HG03565 (cell line): ENCODE data around the gene DRC3.

Experiments
- ATAC-seq: cut with Tn5 transposase; IDR thresholded peaks from one replicate; pipeline ENCODE4 v1.9.1; 2021; ENCODE audit warnings: mild to moderate bottlenecking, moderate library complexity; ENCODE audit not compliant: unreplicated experiment

The DRC3 gene

DNA sequence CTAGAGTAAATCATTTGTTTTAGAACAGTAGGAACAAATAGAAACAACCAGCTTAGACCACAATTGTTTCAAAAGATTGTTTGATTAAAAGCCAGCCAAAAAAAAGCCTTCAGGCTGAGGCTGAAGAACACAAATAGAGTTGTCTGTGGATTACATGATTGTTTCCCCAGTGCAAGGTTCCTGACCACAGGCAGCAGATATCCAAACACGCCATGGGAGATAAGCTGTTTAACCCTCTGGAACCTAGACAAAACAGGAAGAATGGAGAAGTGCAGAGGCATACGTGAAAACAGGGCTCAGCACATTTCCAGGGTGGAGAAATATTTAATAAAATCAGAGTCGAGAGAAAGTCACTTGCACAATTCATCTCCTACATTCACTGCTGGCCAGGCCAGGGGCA lies 45.3 kb downstream of the DRC3 start:
- no peak for ATAC-seq

DNA sequence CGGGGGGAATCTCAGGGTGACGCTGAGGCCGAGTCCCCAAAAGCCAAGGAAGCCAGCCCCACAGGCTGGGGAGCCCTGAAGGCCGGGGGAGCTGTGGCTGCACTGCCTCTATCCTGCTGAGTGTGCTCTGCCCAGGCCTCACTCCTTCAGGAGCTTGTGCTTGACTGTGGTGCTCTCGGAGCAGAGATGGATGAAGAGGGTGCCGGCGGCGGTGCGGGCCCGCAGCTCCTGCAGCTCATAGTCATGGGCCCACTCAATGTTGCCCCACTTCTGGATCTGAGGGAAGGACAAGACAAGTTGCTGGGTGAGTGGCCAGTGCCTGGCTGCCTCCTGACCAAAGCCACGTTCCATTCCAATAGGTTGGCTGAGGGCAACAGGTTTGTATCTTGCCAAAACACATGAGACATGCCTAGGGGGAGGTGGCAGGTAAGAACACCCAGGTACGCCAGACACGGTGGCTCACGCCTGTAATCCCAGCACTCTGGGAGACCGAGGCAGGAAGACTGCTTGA lies 45.8 kb downstream of the DRC3 start:
- no peak for ATAC-seq

GRCh38 chr17:18019838-18020154 lies 47.1 kb downstream of the DRC3 start:
- no peak for ATAC-seq

GRCh38 chr17:18020971-18021370 lies 48.3 kb downstream of the DRC3 start:
- ATAC-seq: no peak

DNA sequence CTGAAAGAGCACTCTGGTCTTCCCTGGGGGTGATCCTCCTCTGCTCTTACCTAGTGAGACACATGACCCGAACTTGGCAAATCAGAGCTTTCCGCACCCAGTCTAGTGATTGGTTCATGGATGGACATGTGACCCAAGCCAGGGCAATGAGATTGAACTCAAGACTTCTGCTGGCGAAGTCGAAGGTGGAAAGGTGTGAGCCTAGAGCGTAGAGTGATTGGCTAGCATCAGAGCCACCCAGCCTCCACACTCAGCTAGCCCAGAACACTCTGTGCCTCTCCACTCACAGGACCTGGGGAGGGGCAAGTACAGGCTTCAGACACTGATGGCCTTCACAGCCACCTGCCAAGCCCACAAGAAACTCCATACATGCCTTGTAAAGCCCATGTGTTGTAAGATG lies 48.7 kb downstream of the DRC3 start:
- ATAC-seq: no peak

GRCh38 chr17:18025241-18025944 lies 52.7 kb downstream of the DRC3 start:
- peak; percentile 56 for ATAC-seq

- peak; percentile 15 for ATAC-seq
Observed at GRCh38 chr17:18025945-18026776, 53.5 kb downstream of the DRC3 start.

GRCh38 chr17:18027280-18027679 lies 54.6 kb downstream of the DRC3 start:
- no peak for ATAC-seq

DNA sequence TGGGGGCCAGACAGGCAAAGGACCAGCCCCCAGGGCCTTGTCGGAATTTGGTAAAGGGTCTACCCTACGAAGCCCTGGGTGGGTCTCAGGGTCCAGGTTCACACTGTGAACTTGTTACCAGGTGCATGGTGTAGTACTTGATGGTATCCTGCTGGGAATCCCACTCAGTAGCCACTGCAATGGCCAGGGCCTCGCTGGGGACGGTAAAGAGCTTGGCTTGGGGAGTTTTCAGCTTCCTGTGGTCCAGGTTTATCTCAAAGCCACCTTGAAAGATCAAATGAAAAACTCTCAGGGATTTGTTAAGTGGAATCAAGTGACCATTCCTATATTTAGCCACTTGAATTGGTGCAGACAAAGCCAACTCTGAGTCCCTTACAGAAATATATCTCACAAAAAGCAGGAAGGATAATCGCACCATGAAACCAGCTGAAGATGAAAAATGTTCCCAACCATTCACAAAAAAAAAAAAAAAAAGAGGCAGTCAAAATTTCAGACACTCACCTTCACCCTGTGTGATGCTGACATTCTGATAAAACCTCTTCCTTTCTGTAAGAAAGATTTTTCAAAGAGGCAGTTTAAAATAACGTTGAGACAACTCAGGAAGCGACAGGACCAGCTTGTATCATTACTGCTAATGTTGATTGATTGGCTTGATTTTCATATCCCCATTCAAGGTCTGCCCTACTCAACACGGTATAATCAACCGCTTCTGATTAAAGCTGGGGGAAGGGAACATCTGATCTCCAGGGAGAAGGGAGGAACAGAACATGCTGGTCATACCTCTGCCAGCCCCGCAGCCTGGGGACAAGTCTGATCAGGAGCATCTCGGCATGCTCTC lies 55.7 kb downstream of the DRC3 start:
- no peak for ATAC-seq

GRCh38 chr17:18028952-18029540 lies 56.4 kb downstream of the DRC3 start:
- ATAC-seq: no peak

DNA sequence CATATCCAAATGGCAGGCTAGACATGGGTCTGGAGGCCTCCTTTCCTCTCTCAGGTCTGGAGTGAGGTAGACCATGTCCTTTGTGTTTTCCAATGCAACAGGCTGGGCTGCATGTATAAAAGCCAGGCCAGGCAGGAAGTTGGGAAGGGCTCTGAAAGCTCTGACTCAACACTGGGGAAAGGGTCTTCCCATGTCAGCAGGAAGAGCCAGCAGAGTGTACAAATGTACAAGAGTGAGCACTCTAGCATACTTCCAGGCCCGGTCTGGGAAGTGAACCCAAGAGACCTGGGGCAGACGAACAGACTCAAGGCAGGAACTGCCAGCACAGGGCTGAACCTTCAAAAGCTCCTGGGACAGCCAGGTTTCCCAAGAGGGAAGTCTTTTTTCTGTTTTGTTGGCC lies 59.3 kb downstream of the DRC3 start:
- ATAC-seq: no peak

DNA sequence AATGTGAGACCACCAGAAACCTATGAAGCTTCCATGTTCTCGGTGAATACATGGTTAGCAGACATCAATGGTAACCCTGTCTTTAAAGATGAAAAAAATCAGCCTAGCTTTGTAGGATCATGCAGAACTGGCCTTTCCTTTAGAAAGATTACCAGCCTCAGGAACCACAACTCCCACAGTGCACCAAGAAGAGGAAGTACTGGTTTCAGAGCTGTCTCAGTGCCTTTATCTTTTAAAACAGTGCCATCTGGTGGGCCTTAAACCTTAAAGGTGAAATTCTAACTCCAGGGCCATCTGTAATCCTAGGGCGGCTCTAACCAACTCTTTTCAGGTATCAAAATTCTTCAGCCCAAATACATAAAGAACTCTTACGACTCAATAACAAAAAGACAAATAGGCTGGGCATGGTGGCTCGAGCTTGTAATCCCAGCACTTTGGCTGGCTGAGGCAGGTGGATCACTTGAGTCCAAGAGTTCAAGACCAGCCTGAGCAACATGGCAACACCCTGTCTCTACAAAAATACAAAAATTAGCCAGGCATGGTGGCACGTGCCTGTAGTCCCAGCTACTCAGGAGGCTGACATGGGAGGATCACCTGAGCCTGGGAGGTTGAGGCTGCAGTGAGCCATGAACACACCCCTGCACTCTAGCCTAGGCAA lies 60.9 kb downstream of the DRC3 start:
- ATAC-seq: no peak

DNA sequence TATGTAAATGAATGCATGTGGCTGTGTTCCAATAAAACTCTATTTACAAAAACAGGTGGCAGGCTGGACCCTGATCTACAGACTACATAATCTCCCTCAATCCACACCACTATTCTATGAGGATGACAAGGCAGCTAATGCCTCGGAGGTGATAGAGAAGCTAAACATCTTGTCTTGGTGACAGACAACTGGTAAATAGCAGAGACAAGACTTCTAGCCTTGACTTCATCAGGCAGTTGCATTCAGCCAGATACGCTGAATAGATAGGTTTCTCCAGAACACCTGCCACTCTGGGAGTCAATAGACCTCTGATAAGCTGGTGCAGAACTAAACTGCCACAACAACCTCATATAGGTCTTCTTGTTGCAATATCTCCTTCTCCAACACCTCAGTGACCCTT lies 63.0 kb downstream of the DRC3 start:
- no peak for ATAC-seq

- ATAC-seq: no peak
Observed at GRCh38 chr17:18037486-18037885, 64.8 kb downstream of the DRC3 start.

- ATAC-seq: no peak
Observed at GRCh38 chr17:18038149-18038850, 65.6 kb downstream of the DRC3 start.

DNA sequence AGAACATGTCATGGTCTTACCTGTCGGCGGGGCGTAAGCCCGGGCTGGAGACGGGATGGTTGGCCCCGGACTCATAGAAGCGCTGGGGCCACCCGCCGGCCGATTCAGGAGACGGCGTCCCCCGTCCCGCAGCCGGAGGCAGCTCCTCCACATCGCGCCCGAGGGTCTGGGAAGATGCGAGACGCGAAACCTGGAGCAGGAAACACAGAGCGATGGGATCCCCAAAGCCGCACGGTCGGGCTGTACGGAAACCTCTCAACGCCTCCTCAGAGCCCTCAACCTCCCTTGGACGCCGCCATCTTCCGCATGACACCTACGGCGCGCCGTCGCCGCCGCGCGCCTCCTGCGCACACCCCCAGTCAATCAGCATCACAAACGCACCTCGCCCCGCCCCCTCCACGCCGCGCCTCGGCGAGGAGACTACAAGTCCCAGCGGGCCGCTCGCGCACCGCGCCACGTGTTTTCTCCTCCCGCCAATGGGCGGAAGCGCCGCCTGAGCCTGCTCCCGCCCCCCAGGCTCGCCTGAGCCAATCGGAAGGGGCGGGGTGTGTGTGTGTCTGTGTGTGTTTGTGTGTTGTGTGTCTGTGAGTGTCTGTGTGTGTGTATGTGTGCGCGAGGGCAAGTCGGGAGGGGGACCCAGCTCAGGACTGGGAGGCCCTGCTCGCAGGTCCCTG lies 66.3 kb downstream of the DRC3 start, which contains the start of the genes ATPAF2 and GID4:
TSS of gene ATPAF2 (minus strand) at position 308 of the 674 bp plus-strand sequence. CDS start at position 153, 155 bp downstream.
TSS of gene GID4 (plus strand) at position 548 of the 674 bp plus-strand sequence. CDS start at position 605, 57 bp downstream.
- peak; percentile 86 for ATAC-seq

DNA sequence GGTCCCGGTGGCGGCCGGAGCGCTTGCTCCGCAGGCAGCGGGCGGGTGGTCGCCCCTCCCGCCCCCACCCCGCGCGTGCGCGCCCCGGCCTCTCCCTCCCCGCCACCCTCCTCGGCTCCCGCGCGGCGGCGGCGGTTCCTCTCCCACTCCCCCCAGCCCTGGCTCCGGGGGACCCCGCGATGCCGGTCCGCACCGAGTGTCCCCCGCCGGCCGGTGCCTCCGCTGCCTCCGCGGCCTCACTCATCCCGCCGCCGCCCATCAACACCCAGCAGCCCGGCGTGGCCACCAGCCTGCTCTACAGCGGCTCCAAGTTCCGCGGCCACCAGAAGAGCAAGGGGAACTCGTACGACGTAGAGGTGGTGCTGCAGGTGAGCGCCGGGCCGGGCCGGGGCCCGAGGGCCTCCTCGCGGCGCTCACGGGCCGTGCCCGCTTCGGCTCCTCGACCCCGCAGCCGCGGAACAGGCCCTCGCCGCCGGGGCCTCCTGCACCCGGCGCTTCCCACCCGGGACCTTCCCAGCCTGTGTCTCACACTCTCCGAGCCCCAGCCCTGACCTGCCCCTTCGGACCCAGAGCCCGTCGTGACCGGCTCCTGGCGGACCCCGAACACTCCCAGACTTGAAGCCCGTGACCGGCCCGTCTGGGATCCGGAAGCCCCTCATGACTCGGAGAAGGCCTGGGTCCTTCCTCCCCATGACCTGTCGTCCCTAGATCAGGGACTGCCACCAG lies 67.0 kb downstream of the DRC3 start:
- ATAC-seq: peak; percentile 8

DNA sequence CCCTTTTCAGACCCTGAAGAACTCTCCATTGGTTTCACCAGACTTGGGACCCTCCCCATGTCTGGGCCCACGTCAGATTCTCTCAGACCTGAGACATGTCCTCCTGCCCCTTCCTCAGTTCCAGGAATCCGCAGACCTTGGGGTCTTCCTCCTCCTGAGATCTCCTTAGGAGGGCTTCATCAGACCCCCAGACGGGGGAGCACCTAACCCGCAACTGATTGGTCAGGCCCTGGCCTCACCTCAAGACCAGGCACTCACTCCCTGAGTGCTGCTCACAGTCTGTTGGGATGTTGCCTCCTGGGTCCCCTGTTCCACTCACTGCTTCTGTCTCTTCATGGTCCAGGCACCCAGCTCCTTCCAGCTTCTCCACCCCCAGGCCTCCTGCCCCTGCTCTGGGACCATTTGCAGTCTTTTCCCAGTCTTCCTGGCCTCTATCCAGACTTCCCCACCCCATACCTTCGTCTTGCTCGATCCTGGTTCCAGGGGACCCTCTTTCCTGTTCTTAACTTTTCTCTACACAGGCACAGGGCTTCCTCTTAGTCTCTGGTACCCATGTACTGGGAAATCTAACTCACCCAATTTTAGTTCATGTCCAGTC lies 67.7 kb downstream of the DRC3 start:
- no peak for ATAC-seq
